NCI-H146 (cell line): ENCODE measurements around the gene NUDT21.

ENCODE experiments used
- DNase-seq: peaks from one replicate; lab custom pipeline; 2025; lab: John Stamatoyannopoulos, UW

The NUDT21 gene

DNA sequence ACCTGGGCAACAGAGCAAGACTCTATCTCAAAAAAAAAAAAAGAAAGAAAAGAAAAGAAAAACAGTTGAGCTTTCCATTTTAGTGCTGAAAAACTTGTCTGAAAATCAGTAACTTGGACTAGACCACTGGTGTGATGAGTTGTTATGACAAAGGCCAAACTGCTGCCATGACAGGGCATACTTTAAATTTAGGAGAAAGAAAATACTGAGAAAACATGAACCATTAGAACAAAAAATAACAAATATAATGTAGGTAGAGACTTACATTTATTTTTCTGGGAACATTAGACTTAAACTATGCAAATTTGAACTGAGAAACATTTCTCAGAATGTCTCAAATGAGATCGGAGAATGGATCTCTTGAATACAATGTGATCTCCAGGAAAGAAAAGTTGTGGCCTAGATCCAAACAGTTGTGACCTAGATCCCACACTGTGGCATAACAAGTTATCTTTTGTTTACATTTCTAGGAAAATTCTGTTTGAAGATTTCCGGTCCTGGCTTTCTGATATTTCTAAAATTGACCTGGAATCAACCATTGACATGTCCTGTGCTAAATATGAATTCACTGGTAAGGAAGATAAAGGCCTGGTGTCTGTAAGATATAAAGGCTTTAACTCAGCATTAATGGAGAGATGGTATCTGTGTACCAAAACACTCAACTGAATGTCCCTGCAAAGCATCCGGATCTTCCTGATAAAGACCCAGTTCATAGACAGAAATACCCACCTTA is 11.1 kb upstream of the NUDT21 start:
- no peak for DNase-seq

DNA sequence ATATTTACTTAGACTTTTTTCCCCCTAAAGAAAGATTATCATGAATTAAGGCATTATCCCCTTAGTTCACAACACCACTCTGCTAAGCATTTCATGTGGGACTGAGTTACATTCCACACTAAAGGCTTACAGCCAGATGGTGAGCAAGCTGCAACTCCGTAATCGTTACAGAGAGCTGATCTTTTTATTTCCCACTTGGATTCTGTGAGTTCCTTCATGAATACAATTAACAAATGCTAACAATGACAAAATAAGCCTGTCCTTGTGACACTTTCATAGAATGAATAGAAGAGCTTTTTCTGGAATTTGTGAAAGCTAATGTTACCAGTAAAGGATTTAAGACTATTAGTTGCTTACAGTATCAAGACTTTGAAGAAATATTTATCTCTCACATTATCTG is 9.0 kb upstream of the NUDT21 start:
- DNase-seq, result no peak

DNA sequence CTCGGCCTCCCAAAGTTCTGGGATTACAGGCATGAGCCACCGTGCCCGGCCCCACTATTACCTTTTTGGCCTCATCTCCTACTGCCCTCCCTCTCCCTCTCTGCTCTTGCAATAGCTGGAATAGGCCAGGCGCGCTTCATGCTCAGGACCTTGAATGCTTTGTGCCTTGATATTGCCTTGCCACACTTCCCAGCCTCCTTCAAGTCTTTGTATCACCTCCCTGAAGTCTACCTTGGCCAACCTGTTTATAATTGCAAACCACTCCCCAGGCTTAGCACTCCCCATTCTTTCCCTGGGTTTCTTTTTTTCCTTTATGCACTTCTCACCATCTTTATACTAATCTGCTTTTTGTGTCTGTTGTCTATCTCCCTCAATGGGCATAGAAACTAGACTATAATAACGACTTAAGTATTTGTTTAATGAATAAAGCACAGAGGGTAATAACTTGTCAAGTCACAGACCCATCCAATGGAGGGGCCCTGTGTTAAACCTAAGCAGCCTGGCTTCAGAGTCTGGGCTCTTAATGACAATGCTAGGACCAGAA is 6.9 kb upstream of the NUDT21 start:
- no peak for DNase-seq

DNA sequence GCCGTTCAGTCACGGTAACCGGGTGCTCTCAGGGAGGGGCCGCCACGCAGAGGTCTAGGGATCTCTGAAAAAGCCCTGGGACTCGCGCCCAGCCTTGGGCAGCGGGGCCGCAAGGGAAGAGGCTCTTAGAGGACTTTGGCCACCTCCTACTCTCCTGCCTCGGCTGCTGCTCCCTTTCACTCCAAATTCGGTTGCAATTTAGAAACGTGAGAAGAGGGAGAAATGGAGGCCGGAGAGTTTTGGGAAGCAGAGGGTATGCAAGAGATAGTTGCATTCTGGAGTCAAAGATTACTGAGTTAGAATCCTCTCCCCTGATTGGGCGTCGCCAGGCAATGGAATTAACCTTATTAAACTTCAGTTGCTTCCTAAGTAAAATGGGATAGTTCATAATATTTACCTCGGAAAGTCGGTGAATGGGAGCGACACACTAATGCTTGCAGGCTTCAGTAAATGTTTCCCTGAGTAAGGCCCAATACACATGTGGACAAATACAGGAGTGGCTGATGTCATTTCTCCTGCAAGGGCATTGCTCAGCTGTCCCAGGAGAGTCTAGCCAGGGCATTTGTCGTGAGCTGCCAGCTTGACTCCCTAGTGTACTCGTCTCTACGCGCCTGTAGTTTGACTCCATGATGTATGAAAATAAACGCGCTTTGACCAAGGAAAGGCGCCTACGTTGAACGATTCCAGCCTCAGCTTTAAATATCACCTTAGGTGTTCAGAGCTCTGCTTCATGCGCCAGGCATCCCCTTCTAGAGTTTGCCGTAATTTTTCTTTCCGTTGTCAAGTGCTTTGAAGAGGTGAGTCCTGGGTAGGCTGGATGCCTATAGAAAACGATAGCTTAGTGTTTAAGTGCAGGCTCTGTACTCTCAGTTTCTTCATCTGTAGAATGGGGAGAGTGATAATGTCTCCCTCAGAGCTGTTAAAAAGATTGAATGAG is 889 bp upstream of the NUDT21 start:
- peak; percentile 56 for DNase-seq

DNA sequence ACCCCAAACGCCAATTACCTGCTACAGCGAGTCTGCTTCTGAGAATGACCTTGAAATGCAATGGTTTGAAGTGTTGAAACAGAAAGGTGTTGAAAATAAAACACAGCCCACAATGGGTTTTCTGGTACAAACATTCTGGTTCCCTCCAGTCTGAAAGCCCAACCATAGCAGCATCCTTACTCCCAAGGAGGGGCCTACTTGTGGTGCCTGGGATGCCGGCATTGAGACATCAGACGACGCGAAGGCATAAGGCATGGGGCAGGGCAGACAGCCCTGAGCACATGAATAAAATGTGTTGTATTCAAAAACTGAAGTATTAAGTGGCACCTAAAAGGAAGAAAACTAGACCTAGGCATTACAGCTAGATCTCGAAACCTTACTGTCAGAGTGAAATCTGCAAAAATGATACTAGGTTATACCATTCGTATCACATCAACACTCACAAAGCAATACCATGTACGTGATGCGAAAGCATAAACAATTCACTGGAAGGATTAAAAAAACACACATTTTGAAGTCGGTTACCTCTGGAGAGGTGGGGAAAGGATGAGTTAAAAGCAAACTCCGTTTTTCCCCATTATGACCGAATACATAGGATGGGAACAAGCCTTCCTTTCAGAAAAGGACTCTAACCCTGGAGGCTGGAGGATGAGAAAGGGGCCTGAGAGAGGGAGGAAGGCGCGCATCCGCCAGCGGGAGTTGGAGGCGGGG is 702 bp downstream of the NUDT21 start:
- DNase-seq, result peak; percentile 5

DNA sequence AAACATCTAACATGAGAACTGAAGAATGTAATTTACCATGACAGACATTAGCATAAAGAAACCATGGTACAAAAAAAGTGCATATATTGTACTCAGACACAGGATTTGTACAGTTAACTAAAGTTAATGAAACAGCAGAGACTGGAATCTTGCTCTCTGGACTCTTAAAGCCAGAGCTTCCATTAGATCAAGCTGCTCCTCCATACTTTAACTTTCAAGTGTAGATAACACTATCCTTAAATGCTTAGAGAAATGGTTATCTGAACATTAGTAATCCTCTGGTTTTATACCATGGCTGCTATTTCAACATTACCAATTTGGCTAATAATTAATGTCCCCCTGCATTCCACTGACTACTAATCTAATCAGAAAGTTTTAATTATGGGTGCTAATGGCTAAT is 3.1 kb downstream of the NUDT21 start:
- DNase-seq, result no peak

DNA sequence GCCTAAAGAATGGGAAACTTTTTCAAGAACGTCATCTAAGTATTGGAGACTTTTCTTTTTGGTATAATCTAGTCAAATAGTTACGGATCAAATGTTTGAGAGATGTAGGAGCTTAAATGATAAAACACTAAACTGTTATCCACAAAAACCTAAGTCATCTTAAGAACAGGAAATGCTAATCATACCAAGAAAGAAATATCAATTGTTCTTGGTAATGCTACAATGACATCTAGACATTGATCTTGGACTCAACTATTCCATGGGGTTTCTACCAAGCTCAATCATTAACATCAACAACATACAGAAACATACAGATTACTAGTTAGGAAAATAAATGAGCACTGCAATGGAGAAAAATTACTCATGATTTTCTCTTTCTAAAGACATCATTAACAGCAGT is 3.8 kb downstream of the NUDT21 start:
- DNase-seq, result no peak

DNA sequence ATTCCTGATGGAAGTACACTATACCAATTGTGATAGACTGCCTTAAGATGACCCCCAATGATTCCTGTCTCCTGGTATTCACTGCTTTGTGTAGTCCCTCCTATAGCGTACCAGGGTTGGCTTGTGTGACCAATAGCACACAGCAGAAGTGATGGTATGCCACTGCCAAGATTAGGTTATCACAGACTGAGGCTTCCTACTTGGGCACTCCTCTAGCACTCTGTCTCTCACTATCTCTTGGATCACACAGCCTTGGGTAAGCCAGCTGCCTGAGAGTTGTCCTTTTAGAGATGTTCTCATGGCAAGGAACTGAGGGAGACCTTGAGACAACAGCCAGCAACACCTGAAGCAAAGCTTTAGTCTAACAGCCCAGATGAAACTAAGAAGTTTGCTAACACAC is 13.1 kb downstream of the NUDT21 start:
- DNase-seq, result no peak

DNA sequence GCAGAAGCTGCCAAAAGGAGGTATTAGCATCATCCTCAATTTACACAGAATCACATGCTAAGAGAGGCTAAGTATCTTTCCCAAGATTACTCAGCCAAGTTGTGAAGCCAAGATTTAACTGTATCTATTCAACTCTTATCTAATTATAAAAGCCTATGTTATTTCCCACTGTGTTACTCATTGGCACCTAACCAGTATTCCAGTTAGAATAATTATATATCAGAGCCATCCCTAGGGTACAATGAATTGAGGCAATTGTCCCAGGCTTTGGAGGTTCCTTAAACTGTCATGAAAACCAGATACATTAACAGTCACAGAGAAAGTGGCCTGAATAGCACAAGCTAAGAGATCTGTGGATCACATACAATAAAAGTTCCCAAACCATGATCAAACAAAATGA is 14.9 kb downstream of the NUDT21 start:
- no peak for DNase-seq

DNA sequence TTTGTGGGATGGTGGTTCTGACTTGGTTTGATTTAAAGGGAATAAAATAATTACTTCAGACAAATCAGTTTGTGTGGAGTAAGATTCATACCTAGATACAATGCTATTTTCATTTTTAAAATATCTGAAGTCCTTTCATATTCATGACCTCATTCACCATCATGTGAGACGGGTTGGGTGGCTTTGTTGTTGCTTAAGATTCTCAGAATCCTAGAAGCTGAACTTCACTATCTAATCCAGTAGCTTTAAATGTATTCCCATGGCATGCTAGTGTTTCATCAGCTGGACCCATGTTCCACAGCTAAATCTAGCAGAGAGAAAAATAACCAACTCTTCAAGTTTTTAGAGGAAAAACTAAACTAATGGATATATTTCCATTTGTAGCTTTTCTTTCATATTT is 23.0 kb downstream of the NUDT21 start:
- DNase-seq, result no peak

DNA sequence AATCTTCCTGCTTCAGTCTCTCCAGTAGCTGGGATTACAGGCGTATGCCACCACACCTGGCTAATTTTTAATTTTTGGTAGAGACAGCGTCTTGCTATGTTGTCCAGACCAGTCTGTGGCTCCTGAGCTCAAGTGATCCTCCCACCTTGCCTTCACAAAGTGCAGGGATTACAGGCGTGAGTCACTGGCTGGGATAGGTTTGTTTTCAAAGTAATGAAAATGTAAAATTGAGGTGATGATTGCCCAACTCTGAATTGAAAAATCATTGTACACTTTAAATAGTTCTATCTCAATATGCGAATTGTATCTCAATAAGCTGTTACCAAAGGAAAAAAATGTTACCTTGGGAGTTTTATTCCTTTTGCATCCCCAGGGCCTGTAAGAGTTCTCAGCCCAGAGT is 24.5 kb downstream of the NUDT21 start:
- no peak for DNase-seq

DNA sequence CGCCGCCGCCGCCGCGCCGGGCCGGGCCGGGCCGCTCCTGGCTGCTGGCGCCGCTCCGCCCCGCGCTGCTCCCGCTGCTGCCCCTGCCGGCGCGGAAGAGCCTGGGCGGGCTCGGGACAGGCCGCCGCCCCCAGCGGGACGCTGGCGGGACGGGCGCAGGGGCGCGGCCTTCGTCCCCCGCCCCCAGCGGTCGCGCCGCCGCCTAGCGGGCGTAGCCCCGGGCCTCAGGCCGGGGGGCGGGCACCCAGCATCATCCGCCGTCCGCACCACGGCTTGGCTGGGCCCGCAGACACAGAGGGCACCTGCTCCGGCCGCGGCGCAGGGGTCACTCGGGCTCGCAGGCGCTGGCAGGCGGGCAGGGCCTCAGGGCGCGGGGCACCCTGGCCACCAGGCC is 25.7 kb downstream of the NUDT21 start, which contains the start of gene AMFR:
AMFR (minus strand) TSS at position 107 of the 394 bp plus-strand sequence. CDS start 218 bp downstream, outside the sequence.
- peak; percentile 75 for DNase-seq

DNA sequence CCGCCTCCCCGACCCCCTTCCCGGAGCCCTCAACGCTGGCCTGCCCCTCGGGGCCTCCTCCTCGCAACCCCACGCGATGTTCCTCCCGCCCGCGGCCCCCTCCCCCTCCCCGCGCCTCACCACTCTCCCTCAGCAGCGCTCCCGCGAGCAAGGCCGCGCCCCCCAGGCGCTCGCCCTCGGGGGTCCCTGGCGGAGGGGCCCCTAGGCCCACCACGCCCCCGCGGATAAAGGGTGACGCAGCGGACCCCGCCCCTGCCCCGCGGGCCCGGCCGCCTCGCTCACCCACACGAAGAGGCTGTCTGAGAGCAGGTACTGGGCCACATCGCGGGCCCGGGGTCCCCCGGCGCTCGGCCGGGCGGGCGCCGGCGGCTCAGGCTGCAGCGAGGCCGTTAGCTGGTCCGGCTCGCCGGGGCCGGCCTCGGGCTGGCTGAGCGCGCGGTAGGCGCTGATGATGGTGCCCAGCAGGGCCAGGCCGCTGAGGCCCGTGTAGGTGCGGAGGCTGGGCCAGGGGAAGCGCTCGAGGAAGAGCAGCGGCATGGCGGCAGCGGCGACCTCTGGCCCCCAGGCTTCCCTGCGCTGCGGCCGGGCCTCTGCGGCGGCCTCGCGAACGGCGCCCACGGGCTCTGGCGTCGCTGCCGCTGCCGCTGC is 26.2 kb downstream of the NUDT21 start:
- DNase-seq, result peak; percentile 61

DNA sequence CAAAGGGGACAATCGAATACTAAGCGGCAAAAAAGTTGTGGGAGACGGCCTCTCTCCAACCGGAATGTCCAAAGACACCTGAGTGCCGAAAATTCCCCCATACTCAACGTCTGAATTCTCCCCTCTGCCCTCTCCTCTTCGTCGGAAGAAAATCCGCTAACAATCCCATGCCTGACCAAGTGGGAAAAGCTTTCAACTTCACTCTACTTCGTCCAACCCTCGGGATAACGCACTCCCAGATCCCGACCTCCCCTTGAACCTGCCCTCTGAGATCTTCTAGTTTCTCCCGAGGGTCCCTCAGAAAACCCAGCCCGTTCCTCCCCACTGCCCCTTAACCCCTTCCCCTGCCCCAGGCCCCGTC is 26.7 kb downstream of the NUDT21 start:
- no peak for DNase-seq

DNA sequence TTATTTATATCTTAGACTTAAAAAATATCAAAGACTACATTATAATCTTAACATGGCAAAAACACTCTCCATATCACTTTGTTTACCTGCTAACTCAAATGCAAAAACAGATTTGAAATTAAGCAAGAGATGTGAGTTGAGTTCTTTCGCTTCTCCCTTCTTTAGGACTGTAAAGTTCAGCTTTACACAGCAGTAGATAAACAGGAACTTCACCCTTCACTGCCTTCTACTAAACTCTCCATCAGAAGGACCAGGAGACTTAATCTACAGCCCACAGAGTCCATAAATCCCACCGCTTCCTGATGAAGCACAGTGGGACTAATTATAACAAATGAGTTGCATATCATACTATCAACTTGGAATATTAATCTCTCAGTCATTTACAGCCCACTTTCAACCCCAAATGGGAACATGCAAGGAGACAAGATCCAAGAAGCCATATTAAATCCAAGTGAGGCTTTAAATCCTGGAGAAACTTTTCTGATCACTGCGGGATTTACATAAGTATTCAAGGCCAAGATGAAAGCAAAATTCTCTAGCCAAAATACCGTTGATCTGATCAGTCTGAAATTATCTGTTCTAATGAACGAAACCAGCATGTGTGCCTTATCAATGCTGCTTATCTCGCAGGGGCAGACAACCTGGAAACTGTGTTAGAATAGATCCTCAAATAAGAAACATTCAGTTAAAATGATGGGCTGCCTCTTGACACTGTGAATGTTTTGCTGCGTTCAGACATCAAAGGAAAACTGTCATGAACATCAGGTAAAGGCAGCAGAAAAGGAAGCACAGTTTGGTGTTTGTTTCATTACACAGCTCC is 27.3 kb downstream of the NUDT21 start:
- DNase-seq, result no peak

DNA sequence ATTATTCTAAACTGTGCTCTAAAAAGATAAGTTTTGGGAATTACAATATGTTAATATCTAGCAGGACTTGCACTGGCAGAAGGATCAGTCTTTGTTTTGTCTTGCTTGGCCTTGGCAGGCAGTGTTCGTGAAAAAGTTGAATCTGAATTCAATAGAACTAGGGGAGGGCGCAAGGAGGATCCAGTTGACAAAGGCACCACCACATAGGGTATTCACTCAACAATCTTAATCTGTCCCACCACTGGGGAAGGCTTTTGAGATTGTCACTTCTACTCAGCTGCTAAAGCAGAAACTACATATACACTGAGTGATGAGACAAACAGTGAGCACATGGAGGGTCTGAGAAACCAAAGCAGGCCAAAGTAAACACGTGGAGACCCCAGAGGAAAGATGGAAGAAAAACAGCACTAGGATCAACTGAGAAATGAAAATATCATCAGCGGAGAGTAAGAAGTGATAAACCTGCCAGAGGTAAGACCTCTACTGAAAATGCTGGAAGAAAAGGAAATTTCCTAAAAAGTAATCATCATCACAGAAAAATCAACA is 28.2 kb downstream of the NUDT21 start:
- DNase-seq, result no peak

DNA sequence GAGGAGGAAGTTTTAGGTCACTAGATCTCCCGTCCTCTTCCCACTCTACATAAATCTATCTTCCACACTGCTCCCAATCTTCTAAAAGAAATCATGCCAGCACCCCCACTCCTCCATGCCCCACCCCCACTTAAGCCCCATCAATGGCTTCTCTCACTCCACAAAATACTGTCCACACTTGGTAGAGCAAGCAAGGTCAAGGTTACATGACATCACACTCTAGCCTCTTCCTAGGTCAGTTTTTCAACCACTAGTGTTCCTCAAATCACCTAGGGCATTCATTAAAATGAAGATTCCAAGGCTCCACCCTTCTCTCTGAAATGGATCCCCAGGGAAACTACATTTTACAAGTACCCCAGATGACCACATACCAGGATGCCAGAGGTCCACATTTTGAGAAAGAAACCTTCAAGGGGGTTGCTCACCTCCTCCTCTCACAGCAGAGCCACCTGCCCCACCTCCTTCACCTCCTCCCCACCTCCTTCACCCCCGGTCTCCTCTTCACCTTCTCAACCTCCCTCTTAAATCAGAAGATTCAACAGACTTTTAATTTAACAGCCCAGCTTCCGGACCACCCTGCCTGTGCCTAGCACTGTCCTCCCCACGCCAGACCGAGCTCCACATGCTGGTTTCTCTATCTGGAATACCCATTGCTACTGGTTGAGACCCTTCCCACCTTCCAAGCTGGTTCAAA is 29.0 kb downstream of the NUDT21 start:
- DNase-seq, result no peak

DNA sequence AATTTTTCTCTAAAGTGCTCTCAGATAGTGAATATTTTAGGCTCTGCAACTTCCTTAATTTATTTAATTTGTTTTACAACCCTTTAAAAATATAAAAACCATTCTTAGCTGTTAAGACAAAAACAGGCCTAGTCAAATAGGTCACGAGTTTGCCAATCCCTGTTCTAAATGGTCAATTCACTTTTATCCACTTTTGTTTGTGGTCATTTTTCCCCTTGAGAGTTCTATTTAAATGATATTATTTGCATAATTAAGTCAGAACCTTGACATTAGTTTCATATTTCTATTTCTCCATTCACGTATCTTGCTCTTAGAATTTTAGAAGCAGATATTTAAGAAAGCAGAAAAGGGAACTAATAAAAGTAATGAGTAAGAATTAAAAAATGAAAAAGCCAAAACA is 29.8 kb downstream of the NUDT21 start:
- no peak for DNase-seq

DNA sequence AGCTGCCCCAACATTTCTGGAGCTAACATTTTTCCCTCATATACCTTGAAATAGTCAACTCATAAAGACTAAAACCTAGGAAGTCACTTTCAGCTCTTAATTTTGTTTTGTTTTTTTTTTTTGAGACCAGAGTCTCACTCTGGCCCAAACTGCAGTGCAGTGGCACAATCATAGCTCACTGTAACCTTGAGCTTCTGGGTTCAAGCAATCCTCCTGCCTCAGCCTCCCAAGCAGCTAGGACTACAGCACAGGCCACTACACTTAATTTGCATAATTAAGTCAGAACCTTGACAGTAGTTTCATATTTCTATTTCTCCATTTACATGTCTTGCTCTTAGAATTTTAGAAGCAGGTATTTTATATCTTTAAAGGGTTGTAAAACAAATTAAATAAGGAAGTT is 30.5 kb downstream of the NUDT21 start:
- no peak for DNase-seq
